Erythroblast (primary cell): ENCODE data around the gene NEDD4L.

Experiments
- GATA1 ChIP-seq: IDR thresholded peaks from 2 replicates; pipeline ENCODE4 v1.6.1; 2011; ENCODE audit warnings: low read depth, mild to moderate bottlenecking, control low read depth, low read length, moderate library complexity
- POLR2A ChIP-seq: IDR thresholded peaks from 2 replicates; pipeline ENCODE4 v1.6.1; 2011; ENCODE audit warnings: mild to moderate bottlenecking, low read length

DNA sequence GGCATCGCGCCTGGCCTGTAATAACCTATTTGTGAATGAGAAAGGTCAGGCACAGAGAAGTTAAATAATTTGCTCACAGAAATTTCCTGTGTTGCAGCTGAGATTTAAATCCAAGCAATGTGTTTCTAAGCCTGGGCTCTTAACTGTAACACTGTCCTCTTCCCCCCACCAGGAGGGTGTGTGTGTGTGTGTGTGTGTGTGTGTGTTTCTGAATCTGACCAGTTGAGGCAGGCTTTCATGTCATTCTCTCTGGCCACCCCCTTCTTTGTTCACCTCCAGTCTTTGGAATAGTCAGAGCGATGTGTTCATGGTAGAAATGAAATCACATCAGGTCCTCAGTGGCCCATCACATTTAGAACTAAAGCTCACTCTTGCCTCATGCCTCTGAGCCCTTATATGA, 81.2 kb downstream of the NEDD4L start:
- TF ChIP-seq POLR2A, result no peak
- no peak for TF ChIP-seq GATA1
